ENCODE data around the gene TMEM109.

The TMEM109 gene

DNA sequence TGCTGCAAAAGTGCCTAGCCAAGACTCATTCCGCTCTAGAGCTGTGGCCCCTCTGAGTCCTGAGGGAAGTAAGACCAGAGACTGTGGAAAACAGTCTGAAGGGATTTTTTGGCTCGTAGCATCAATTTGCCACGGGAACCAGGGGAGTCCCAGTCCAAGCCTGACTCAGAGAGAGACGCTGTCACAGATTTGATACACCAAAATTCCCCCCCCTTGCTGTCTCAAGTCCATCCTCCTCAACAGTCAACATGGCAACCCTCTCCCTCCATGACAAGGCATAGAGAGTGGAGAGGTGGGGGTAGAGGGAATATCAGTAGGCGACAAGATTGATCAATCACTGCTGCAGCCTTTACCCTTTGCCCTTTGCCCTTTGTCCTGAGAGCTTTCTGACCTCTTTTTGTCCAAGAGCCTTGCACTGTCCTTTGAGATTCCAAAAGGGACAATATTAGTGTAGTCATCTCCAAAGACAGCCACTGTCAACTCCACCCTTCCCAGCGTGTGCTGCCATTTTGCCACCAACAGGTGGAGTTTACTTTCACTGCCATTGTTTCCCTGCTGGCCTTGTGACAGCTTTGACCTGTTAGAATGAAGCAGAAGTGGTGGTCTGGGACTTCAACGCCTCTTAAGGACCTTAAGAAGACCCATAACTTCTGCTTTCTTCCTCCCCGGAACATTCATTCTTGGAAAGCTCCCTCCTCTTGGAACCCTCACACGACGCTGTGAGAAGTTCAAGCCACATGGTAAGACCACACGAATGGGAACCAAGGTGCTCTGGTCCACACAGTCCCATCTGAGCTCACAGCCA lies 30.7 kb downstream of the TMEM109 start:
- no peak for TF ChIP-seq CTCF (IDR thresholded peaks at IDR 0.05; ENCODE audit: poor library complexity, severe bottlenecking)

GRCh38 chr11:60945295-60945667 lies 31.3 kb downstream of the TMEM109 start:
- DNase-seq (ENCODE audit: low spot score) (no peak), ATAC-seq (ENCODE audit: low read depth) (no peak)
- TF ChIP-seq CTCF (IDR thresholded peaks at IDR 0.05; ENCODE audit: poor library complexity, severe bottlenecking) = no peak
- Histone ChIP-seq H3K4me3 (ENCODE audit: severe bottlenecking) (no peak overlapping the region), H3K27me3 (ENCODE audit: insufficient read depth, poor library complexity, severe bottlenecking) (no peaks in the 10 kb centered on the region), H3K4me1 (ENCODE audit: insufficient read depth, poor library complexity, severe bottlenecking) (no peaks in the 10 kb centered on the region), H3K36me3 (ENCODE audit: low read depth) (no peaks in the 10 kb centered on the region), H3K9me3 (ENCODE audit: severe bottlenecking) (no peaks in the 10 kb centered on the region), H3K27ac (ENCODE audit: poor library complexity, severe bottlenecking) (no peak overlapping the region)

More for the DNA sequence above, 30.7 kb downstream of the TMEM109 start:
- H3K27ac ChIP-seq (ENCODE audit: poor library complexity, severe bottlenecking) = no peak overlapping the region
- H3K27me3 ChIP-seq (ENCODE audit: insufficient read depth, poor library complexity, severe bottlenecking) = no peaks in the 10 kb centered on the region
- no peaks in the 10 kb centered on the region for H3K4me1 ChIP-seq (ENCODE audit: insufficient read depth, poor library complexity, severe bottlenecking)
- H3K4me3 ChIP-seq (ENCODE audit: severe bottlenecking) = no peak overlapping the region
- no peaks in the 10 kb centered on the region for H3K9me3 ChIP-seq (ENCODE audit: severe bottlenecking)
- ATAC-seq (ENCODE audit: low read depth) = no peak
- DNase-seq (ENCODE audit: low spot score) = no peak
- H3K36me3 ChIP-seq (ENCODE audit: low read depth) = no peaks in the 10 kb centered on the region

DNA sequence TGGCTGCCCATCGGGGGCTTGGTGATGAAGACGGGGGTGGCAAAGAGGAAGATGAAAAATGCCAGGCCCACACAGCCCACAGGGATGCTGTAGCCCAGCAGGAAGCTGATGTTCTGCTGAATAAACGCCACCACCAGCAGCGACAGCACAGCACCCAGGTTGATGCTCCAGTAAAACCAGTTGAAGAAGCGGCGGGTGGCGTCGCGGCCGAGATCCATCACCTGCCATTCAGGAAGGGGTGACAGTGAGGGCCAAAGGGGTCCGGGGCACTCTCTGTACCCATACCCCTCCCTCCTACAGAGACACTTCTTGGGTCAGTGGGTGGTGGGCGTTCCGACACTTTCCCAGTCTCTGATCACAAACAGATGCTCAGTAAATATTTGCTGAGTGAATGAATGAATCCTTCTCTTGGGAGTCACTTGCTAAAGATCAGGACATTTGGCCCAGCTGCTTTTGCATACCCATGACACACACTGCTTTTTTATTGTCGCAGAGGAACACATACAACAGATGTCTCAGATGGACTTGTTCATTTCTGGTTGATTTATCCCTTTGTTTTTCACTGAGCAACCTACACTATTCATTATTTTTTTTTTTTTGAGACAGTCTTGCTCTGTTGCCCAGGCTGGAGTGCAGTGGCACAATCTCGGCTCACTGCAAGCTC lies 32.8 kb downstream of the TMEM109 start:
- Histone ChIP-seq H3K27me3 (ENCODE audit: insufficient read depth, poor library complexity, severe bottlenecking) (no peaks in the 10 kb centered on the region), H3K4me1 (ENCODE audit: insufficient read depth, poor library complexity, severe bottlenecking) (no peaks in the 10 kb centered on the region), H3K9me3 (ENCODE audit: severe bottlenecking) (no peaks in the 10 kb centered on the region), H3K4me3 (ENCODE audit: severe bottlenecking) (no peak overlapping the region), H3K36me3 (ENCODE audit: low read depth) (no peaks in the 10 kb centered on the region), H3K27ac (ENCODE audit: poor library complexity, severe bottlenecking) (no peak overlapping the region)
- no peak for ATAC-seq (ENCODE audit: low read depth)
- TF ChIP-seq CTCF (IDR thresholded peaks at IDR 0.05; ENCODE audit: poor library complexity, severe bottlenecking) = no peak
- DNase-seq (ENCODE audit: low spot score) = no peak

DNA sequence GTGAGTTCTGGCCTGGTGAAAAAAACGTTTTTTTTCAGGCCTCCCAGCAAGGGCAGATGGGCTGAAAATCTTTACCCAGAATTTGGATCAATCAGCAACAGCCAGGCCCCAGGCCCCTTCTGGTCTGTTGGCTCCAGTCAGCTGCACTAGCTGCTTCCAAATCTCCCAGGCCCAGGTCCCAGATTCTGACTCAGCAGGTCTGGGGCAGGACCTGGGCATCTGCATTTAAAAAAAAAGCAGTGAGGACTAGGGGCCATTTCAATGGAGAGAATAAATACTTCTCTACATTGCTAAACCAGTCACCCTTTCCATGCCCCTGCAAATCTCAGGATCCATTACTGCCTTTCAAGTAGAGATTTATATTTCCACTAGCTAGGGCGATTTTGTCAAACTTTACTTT lies 33.7 kb downstream of the TMEM109 start:
- DNase-seq (ENCODE audit: low spot score) = no peak
- no peaks in the 10 kb centered on the region for H3K36me3 ChIP-seq (ENCODE audit: low read depth)

More for the DNA sequence above, 33.7 kb downstream of the TMEM109 start:
- no peaks in the 10 kb centered on the region for H3K4me1 ChIP-seq (ENCODE audit: insufficient read depth, poor library complexity, severe bottlenecking)
- no peak overlapping the region for H3K27ac ChIP-seq (ENCODE audit: poor library complexity, severe bottlenecking)
- no peaks in the 10 kb centered on the region for H3K27me3 ChIP-seq (ENCODE audit: insufficient read depth, poor library complexity, severe bottlenecking)
- no peak for ATAC-seq (ENCODE audit: low read depth)
- TF ChIP-seq CTCF (IDR thresholded peaks at IDR 0.05; ENCODE audit: poor library complexity, severe bottlenecking) = no peak
- no peak overlapping the region for H3K4me3 ChIP-seq (ENCODE audit: severe bottlenecking)
- no peaks in the 10 kb centered on the region for H3K9me3 ChIP-seq (ENCODE audit: severe bottlenecking)
